Spinal cord (tissue), 10 donors: ENCODE results near the gene SFT2D2. TPM values are rescaled to one million over a fixed set of nuclear protein-coding genes. Genes with fewer than 3 reads are reported as not detected.

Experiments
- DNase-seq, 6 donors: peaks; one replicate each; pipeline versions ENCODE4 v3.0.0 to v3.0.0-alpha.2; 2013 to 2015; ENCODE audit warnings: low spot score in 6 of 6, low read depth in 4 of 6
- H3K27ac ChIP-seq: one replicate; pipeline ENCODE4 v1.5.1; 2013; ENCODE audit warnings: low read depth, low read length, control low read depth
- H3K27me3 ChIP-seq: one replicate; pipeline ENCODE4 v1.6.1; 2013; ENCODE audit warnings: low read length; ENCODE audit not compliant: control insufficient read depth, insufficient read depth
- H3K36me3 ChIP-seq: one replicate; pipeline ENCODE4 v1.6.1; 2013; ENCODE audit warnings: low read length; ENCODE audit not compliant: control insufficient read depth, insufficient read depth
- H3K4me1 ChIP-seq: one replicate; pipeline ENCODE4 v1.6.1; 2013; ENCODE audit warnings: low read length; ENCODE audit not compliant: control insufficient read depth, insufficient read depth
- H3K4me3 ChIP-seq: one replicate; pipeline ENCODE4 v1.5.1; 2013; ENCODE audit warnings: low read depth, low read length, control low read depth
- H3K9me3 ChIP-seq: one replicate; pipeline ENCODE4 v1.6.1; 2013; ENCODE audit warnings: low read length; ENCODE audit not compliant: control insufficient read depth, insufficient read depth
- WGBS: methylation state at CpG from one replicate; pipeline ENCODE4 v1.1.5; 2013; ENCODE audit warnings: missing lambda C conversion rate; ENCODE audit not compliant: insufficient coverage; 5-methylcytosine and 5-hydroxymethylcytosine counted together
- polyA plus RNA-seq, 2 donors: library from polyadenylated mRNA; unstranded; fragments of 120-200 nt; gene quantifications; one replicate each; pipeline ENCODE4 v1.2.1, GENCODE V29; 2013; ENCODE audit not compliant: insufficient read length in 2 of 2
- total RNA-seq, 2 donors: library from RNA; depleted of rRNA in 1 of 2; stranded (reverse); fragments of 120-200 nt in 1 of 2; fragments of >200 nt in 1 of 2; gene quantifications; one replicate each; pipeline versions ENCODE4 v1.2.3 to v1.2.4, GENCODE V29; 2013 to 2014
- donor health status: healthy.

The SFT2D2 gene
- total and polyA plus RNA-seq, 4 donors = 14.3 to 42.1 (median 21.6) TPM

DNA sequence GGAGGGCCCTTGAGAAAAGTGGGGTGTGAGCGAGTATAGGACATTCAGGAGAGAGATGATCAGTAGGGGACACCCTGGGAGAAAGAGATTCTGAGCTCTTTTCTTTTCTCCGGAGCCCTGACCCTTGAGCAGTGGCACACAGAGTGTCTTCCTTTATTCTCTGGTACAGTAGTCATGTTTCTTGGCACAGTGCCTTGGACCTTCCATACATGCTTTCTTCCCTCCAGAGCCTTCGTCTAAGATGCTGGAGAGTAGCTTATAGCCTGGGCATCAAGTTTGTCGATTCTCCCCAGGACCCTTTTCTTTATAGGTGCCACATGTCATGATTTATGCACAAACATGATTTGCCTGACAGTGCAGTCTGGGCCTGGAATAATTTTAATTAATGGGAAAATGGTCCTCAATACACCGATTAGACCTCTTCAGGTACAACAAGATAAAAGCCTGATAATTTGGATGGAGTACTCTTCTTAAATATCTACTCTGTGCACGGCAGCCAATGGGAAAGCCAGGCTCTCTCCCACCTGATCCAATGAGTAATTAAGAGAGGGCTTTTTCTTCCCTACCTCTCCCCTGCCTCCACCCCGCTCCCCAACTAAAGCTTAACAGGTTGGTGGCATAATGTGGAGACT is 54.6 kb downstream of the SFT2D2 start, which contains the start of gene TBX19:
TSS of gene TBX19 (plus strand) at position 582 of the 632 bp plus-strand sequence. CDS start 214 bp downstream, outside the sequence.
- no peak for DNase-seq
- H3K27ac ChIP-seq = no peak within 1 kb of the TSS
- H3K9me3 ChIP-seq = no peaks in the 10 kb centered on the region
- H3K27me3 ChIP-seq = no peaks in the 10 kb centered on the region
- H3K4me3 ChIP-seq = no peak within 1 kb of the TSS
- H3K36me3 ChIP-seq = no peaks in the 10 kb centered on the region
- WGBS = 20% methylated on average over 1 of the region's 7 CpGs
- H3K4me1 ChIP-seq = no peaks in the 10 kb centered on the region

DNA sequence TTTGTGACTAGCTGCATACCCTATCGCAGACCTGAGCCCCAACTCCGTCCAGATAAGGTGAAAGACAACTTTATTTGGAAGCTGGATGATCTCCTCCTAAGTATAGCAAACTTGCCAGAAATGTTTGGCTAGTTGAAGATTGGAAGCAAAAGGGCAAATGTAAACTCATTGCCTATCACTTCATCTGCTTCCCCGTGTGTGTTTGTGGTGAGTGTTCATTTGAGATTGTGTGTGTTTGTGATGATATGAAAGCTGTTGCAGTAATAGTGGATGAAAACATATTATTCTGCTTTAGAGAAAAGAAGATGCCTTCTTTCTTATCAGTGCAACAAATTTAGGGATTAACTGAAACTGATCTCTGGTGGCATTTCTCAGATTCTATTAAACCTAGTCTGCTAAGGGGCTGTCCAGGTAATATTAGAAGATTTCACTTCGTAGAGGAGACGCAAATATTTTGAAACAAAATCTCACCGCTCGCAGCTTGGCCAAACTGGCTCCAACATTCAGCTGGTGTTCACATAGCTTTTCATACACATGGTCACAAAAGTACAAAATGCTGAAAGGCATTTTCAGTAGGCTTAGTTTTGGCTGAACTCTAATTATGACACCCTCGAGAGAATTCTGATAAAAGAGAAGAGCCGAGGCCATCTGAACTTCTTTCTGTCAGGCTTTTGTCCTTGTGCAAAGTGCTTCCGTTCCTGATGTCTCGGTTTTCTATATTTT is 56.0 kb downstream of the SFT2D2 start:
- WGBS = 82% methylated on average over 5 of the region's 11 CpGs
- H3K36me3 ChIP-seq = no peaks in the 10 kb centered on the region
- H3K4me3 ChIP-seq = no peak overlapping the region
- H3K27me3 ChIP-seq = no peaks in the 10 kb centered on the region
- H3K4me1 ChIP-seq = no peaks in the 10 kb centered on the region
- H3K27ac ChIP-seq = no peak overlapping the region
- DNase-seq = no peak
- no peaks in the 10 kb centered on the region for H3K9me3 ChIP-seq

DNA sequence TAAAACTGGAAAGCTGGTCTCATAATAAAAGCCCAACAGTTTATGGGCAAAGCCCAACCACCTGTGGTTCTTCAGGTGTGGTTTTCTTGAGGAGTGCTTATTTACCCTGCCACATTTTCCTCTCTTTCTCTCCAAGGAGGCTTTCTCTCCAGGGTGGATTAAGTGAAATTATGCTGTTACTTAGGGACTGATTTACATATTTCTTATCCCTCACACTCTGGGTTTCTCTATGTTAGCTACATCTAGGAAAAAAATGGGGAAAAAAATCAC is 59.7 kb downstream of the SFT2D2 start:
- Histone ChIP-seq H3K27ac (no peak overlapping the region), H3K4me3 (no peak overlapping the region), H3K27me3 (no peaks in the 10 kb centered on the region), H3K36me3 (no peaks in the 10 kb centered on the region), H3K9me3 (no peaks in the 10 kb centered on the region), H3K4me1 (no peaks in the 10 kb centered on the region)
- no peak for DNase-seq

DNA sequence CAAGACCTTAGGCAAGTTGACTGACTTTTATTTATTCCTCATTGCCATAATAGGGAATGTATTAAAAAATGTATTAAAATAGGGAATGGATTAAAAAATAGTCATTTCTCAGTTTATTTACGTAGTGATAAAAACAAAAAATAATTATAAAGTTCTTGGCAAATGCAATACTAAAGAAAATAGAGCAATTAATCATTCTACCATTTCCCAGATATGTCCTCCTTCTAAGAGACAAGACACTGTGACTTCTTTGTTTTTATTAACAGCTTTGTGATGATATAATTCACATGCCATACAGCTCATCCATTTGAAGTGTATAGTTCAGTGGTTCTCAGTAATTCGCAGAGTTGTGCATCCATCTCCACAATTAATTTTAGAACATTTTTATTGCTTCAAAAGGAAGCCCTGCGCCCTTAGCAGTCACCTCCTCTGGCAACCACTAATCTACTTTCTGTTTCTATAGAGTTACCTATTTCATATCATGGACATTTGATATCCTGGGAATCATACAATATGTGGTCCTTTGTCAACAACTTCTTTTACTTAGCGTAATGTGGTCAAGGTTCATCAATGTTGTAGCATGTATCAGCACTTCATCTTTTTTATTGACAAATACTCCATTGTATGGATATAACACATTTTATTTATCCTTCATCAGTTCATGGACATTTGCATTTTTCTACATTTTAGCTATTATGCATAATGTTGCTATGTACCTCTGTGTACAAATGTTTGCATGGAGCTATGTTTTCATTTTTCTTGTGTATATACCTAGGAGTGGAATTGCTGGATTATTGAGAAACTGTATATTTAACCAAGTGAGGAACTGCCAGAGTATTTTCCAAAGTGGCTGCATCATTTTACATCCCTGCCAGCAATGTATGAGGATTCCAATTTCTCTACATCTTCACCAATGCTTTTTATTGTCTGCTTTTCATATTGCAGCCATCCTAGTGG is 60.4 kb downstream of the SFT2D2 start:
- Histone ChIP-seq H3K36me3 (no peaks in the 10 kb centered on the region), H3K9me3 (no peaks in the 10 kb centered on the region), H3K4me3 (no peak overlapping the region), H3K27me3 (no peaks in the 10 kb centered on the region), H3K27ac (no peak overlapping the region), H3K4me1 (no peaks in the 10 kb centered on the region)
- 80% methylated on average over 1 of the region's 4 CpGs for WGBS
- no peak for DNase-seq

- H3K4me3 ChIP-seq = no peak overlapping the region
These were observed 61.4 kb downstream of the SFT2D2 start for GRCh38 chr1:168287237-168287664.

DNA sequence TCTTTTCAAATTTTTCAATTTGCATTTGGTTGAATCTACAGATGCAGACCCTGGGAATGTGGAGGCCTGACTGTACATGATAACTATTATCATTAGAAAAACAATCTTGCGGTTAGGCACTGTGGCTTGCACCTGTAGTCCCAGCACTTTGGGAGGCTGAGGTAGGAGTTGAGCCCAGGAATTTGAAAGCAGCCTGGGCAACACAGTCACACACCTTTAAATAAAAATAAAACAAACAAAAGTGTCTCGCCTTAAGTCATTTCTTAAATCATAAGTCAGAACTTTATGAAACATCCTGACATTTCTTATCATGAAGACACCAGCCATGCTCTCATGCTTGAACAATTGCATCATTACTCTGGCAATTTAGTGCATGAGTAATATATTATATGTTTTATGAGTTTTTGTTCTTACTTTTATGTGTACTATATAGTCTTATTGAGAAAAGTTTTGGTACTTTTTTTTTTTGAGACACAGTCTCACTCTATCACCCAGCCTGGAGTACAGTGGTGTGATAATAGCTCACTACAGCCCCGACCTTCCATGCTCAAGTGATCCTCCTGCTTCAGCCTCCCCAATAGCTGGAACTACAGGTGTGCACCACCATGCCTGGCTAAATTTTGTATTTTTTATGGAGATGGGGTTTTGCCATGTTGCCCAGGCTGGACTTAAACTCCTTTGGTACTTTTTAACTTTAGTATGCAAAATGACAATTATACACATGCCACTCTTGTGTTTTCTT is 62.7 kb downstream of the SFT2D2 start:
- Histone ChIP-seq H3K36me3 (no peaks in the 10 kb centered on the region), H3K27me3 (no peaks in the 10 kb centered on the region), H3K4me3 (no peak overlapping the region), H3K4me1 (no peaks in the 10 kb centered on the region), H3K9me3 (no peaks in the 10 kb centered on the region), H3K27ac (no peak overlapping the region)
- no peak for DNase-seq
- WGBS = 100% methylated on average over 2 of the region's 3 CpGs

More at GRCh38 chr1:168287237-168287664, 61.4 kb downstream of the SFT2D2 start:
- no peaks in the 10 kb centered on the region for H3K4me1 ChIP-seq
- no peaks in the 10 kb centered on the region for H3K36me3 ChIP-seq
- no CpG with 5 or more reads among the region's 1 CpG for WGBS
- H3K27me3 ChIP-seq = no peaks in the 10 kb centered on the region
- no peak overlapping the region for H3K27ac ChIP-seq
- no peak for DNase-seq
- H3K9me3 ChIP-seq = no peaks in the 10 kb centered on the region

DNA sequence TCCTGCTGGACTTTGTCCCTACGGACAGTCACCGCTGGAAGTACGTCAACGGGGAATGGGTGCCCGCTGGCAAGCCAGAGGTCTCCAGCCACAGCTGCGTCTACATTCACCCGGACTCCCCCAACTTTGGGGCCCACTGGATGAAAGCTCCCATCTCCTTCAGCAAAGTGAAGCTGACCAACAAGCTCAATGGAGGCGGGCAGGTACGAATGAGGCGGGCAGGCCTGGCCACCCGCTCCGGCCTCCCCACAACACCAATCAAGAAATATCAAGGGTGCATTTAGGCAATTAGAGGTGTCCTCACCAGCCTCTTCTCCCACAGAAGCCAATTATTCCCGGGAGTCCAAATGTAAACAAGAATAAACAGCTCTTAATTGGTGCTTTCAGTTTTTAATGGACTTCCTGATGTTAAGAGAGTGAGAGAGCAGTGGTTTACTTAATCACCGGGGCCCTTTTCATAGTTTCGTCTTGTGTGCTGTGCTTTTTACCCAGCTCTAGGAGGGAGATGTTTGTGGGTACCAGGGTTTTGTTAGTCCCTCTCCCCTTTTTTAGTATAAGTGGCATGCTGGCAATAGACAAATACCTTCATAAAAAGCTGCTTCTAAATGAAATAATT is 65.5 kb downstream of the SFT2D2 start:
- DNase-seq = peak in 1 of 6 donors; percentile 62
- Histone ChIP-seq H3K36me3 (no peaks in the 10 kb centered on the region), H3K27me3 (no peaks in the 10 kb centered on the region), H3K4me1 (no peaks in the 10 kb centered on the region), H3K9me3 (no peaks in the 10 kb centered on the region), H3K4me3 (no peak overlapping the region), H3K27ac (no peak overlapping the region)
- 95% methylated on average over 7 of the region's 15 CpGs for WGBS

GRCh38 chr1:168293356-168293755 is 67.6 kb downstream of the SFT2D2 start:
- Histone ChIP-seq H3K9me3 (no peaks in the 10 kb centered on the region), H3K4me1 (no peaks in the 10 kb centered on the region), H3K27me3 (no peaks in the 10 kb centered on the region), H3K36me3 (no peaks in the 10 kb centered on the region), H3K4me3 (no peak overlapping the region), H3K27ac (no peak overlapping the region)
- DNase-seq = peak in 1 of 6 donors; percentile 8
- WGBS = no CpG with 5 or more reads among the region's 1 CpG
